Epithelial cell of proximal tubule (primary cell): ENCODE results near the gene ITGAE. TPM values are rescaled to one million over a fixed set of nuclear protein-coding genes. Genes with fewer than 3 reads are reported as not detected.

Experiments used
- DNase-seq: peaks from one replicate; pipeline ENCODE4 v3.0.0-alpha.2; 2011; ENCODE audit warnings: low read depth
- H3K4me3 ChIP-seq: 2 replicates; pipeline ENCODE4 v1.5.1; 2011; ENCODE audit warnings: low read depth, mild to moderate bottlenecking, low read length
- total RNA-seq: library from RNA; depleted of rRNA; stranded (reverse); fragments of >200 nt; gene quantifications from 2 replicates; pipeline ENCODE4 v1.2.3, GENCODE V29; 2015
- TF ChIP-seq, protein P1 (sequence below): conservative IDR thresholded peaks from 2 replicates; pipeline ENCODE4 v1.5.1; 2012; ENCODE audit warnings: low read depth, mild to moderate bottlenecking, low read length

ITGAE gene
- total RNA-seq, 1 donor from 2014 or later, result 36.0 TPM

DNA sequence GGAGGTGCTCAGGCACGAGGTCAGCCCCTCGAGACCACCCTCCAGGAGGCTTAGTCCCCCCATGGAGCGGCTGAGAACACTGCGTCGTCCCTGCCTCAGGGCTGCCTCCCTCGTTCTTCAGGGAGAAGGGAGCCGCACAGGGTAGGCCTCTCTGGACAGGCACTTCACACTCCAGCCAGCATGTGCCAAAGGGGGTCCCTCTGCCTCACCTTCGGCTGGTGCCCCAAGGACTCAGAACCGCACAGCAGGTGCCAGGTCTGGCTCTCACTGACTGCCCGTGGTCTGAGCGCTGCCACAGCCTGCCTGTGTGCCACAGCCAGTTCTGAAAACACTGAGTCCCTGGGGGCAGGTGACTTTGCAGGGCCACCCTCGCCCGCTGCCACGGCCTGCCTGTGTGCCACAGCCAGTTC is 112.1 kb downstream of the ITGAE start:
- H3K4me3 ChIP-seq, result no peak overlapping the region
- TF ChIP-seq, protein P1, sequence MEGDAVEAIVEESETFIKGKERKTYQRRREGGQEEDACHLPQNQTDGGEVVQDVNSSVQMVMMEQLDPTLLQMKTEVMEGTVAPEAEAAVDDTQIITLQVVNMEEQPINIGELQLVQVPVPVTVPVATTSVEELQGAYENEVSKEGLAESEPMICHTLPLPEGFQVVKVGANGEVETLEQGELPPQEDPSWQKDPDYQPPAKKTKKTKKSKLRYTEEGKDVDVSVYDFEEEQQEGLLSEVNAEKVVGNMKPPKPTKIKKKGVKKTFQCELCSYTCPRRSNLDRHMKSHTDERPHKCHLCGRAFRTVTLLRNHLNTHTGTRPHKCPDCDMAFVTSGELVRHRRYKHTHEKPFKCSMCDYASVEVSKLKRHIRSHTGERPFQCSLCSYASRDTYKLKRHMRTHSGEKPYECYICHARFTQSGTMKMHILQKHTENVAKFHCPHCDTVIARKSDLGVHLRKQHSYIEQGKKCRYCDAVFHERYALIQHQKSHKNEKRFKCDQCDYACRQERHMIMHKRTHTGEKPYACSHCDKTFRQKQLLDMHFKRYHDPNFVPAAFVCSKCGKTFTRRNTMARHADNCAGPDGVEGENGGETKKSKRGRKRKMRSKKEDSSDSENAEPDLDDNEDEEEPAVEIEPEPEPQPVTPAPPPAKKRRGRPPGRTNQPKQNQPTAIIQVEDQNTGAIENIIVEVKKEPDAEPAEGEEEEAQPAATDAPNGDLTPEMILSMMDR, result no peak
- no peak for DNase-seq

DNA sequence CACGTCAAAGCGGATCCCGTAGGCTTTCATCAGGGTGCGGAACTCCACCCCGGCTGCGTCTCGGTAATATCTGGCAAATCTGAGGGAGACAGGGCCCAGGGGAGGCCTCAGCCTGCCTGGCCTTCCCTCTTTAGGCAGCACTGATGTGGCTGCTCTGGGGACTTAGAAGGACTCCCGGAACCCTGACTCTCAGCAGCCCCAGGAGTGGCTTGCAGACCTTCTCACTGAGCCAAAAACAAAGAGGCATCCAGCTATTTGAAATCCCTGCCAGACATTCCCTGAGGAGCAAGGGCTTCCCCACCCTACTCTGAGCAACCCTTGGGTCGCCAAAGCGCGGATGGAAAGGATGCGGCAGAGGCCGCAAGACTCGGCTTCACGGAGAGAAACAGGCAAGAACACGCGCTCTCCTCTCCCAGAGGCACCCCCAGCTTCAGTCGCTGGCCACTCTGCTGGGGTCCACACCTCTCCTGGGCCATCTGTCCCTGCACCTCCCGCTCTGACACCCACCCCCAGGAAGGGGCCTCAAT is 112.9 kb downstream of the ITGAE start:
- TF ChIP-seq, protein P1, result no peak
- DNase-seq, result no peak
- H3K4me3 ChIP-seq, result no peak overlapping the region

DNA sequence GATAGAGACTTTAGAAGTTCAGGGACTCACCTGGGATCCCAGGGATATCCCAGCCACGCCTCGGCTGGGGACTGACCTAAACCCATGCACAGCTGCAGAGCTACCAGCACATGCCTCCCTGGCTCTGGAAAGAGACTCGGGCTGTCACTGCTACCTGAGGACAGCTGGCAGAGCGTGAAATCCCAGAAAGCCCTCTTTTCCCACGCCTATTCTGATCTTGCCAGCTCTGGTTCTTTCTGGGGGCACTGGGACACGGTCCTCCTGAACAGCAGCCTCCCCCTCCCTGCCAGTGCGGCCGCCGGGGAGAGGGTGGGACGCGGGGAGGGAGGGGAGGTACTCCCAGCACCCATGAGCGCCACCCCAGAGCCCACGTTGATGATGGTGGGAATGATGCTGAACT is 115.8 kb downstream of the ITGAE start:
- DNase-seq, result no peak

DNA sequence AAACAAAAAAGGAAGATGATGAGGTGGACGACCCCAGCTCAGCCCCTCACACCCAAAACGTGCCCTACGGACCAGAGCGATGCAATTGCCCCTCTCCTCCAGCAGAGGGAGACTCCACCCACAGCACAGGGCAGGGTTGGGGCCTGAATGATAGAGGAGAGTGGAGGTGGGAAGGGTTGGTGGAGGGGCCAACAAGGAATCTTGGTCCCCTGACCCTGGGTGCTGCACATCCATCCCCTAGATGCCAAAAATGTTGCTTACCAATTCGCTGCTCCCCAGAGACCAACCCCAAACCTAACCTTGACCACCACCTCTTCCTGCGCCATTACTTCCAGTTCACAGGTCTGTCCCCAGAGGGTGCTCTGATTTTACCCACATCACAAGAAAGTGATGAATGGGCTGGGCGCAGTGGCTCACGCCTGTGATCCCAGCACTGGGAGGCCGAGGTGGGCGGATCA is 117.9 kb downstream of the ITGAE start:
- no peak overlapping the region for H3K4me3 ChIP-seq
- no peak for DNase-seq
- TF ChIP-seq, protein P1, result peak; percentile 97

More for the DNA sequence above, 115.8 kb downstream of the ITGAE start:
- TF ChIP-seq, protein P1, result no peak
- H3K4me3 ChIP-seq, result no peak overlapping the region

DNA sequence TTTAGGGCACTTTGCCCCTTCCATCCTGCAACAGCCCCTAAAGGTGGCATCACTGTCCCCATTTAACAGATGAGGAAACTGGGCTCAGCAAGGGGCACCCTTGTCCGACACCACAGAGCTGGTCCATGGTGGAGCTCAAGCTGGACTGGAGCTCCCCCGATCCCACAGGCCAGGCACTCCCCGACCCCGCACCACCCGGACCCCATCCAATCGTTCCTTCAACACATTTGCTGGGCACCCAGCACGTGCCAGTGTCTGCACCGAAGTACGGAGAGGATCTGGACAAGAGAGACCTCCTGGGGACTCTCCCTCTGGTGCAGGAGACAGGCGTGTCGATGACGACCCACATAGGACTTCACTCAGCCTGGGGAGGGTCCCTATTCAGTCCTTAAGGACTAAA is 119.0 kb downstream of the ITGAE start:
- H3K4me3 ChIP-seq, result no peak overlapping the region
- no peak for DNase-seq
- TF ChIP-seq, protein P1, result no peak

DNA sequence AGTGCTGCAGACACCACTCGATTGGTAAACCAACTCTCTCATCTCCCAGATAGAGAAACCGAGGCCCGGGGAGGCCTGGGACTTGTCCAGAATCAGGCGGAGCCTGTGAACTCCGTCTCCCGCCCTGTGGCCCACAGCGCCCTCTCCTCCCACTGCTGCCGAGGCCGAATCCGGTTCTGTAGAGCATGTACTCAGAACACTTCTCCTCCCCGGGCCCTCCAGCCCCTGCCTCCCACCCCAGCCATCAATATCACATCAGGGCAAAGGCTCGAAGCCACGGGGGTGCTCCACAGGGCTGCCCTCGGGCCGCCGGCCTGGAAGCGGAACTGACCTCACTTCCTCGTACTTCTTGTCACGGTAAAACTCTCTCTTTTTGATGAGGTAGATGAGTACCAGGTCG is 119.4 kb downstream of the ITGAE start:
- no peak overlapping the region for H3K4me3 ChIP-seq
- TF ChIP-seq, protein P1, result no peak
- no peak for DNase-seq

DNA sequence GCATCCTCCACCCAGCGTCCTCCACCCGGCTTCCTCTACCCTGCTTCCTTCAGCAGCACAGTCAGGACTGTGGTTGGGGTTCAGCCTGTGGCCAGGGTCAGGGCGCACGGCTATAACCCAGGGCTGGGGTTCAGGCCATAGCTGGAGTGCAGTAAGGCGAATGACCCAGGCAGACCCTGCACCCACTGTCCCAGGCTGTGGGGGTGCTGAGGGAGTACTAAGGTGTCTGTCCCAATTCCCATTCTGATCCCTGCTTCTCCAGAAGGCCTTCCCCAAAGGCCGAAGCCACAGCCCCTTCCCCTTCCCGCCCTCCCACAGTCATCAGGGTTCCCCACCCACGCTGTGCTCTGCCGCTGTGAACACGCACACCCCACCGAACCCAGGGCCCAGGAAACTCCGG is 119.9 kb downstream of the ITGAE start:
- no peak overlapping the region for H3K4me3 ChIP-seq
- no peak for DNase-seq
- TF ChIP-seq, protein P1, result no peak
